GM11168 (cell line): ENCODE measurements around the gene CARMIL1.

Experiments used
- in situ Hi-C: fragments of 300-500 bp; cut with MboI; formaldehyde crosslinking; loops from one replicate; pipeline ENCODE4 v1.12.0; 2022; ENCODE audit warnings: low sequenced_read_pairs; ENCODE audit not compliant: unreplicated experiment

The CARMIL1 gene

DNA sequence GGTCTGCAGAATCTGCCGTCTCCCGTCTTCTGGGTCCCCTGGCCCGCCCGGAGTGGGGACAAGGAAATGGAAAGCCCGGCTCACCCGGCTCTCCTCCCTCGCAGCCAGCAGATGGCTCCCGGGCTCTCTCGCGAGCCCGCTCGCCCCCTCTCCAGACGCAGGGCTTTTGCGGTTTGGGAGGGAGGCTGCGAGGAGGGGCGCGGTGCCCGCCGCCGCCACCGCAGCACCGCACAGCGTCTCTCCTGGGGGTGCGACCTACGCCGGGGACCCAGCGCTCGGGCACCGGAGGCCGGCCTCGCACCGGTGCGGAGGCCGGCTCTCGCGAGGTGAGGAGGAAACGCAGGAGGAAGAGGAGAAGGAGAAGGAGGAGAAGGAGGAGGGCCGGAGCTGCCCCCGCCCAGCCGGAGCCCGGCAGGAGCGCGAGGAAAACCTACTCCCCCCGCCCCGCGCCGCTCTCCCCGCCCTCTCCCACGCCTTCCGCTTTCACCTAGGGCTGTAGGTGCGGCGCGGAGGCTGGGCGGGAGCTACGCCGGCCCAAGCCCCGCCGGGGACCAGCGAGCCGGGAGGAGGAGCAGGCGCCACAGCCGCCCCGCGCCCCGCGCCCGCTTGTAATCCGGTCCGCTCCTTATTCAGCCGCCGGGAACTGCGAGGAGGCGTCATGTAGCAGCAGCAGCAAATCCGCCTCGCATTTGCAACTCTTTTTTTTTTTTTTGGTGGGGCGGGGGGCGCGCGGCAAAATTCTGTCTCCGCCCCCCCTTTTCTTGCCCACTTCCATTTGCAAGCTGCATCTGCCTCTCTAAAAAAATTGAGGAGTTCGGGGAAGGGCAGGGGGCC, at the start of gene CARMIL1:
TSS of gene CARMIL1 (plus strand) at position 461 of the 834 bp plus-strand sequence. CDS start 422 bp downstream, outside the sequence.
- in situ Hi-C loops = loop anchor here (10.0 kb wide), 1 partner anchor 216 kb away; no protein-coding TSS in a partner anchor

DNA sequence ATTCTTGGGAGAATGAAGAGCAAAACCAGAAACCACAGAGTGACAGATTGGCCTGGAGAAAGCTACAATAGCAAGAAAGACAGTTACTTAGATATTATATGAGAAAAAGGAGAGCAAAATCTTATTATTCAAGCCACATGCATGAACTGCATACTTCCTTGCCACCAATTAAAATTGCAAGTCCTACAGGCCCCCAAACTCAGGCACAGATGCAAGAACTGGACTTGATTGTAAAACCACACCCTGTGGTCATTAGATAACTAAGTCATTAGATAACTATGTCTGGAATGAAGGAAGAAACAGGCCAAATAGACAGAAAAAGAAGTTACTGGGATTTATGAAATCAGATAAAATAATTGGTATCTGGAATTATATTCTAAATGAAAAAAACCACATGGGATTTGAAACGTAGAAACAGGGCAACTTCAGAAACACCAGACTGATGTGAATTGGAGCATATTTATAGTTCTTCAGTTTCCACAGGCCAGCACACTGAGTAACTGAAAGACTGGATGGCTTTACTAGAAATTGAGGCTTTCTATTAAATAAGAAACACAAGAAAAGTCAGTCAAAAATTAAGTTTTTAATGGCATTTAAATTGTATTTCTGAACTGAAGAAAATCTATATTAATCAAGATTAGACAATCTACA, 49.4 kb upstream of the CARMIL1 start:
- in situ Hi-C loops = no loop called here

DNA sequence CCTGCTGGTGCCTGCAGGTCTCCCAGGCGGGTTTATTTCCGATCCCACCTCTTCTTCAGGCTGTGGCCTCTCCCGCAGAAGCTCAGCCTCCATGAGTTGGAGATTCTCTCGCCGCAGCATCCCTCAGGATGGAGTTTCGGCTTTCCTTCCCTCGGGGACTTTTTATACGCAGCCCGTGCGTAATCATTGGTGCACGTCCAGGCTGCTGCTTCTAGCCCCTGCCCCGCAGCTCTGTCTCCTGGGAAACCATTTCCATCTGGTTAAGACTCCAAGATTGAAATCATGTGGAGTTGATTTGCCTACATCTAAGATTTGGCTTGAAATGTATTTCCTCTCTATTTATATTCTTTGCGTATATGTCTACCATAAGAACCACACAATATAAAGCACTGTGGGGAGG, 46.7 kb upstream of the CARMIL1 start:
- in situ Hi-C loops = no loop called here

DNA sequence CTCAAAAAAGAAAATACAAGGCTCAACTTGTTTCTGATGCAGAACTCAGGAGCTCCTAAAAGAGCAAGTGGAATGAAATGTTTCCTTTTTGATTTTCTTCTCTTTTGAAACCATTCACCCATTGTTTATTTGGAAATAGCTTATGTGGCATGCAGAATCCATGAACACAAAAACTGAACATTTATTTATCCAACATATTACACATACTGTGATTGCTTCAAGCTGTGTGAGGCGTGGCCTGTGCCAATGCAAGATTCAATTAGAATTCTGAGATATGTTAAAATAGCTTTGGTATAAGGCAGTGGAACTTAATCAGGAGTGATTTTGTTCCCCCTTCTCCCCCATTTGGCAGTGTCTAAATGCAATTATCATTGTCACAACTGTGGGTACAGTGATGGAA, 45.9 kb upstream of the CARMIL1 start:
- in situ Hi-C loops = no loop called here

DNA sequence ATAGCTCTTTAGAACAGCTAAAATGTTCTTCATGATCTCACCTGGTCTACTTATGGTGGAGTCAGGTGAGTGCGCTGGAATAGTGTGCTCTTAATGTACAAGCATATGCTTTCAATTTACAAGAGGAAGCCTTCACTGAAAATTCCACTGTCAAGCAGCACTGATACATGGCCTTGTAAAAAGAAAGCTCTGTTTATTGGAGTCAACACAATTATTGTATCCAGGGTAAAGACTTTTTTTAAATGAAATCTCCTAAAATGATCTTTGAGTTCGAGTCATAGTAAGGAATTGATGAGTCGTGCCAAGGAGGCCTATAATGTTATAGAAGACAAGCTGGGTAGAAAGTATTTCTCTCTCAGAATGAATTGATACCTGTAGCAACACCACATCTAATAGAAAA, 41.6 kb upstream of the CARMIL1 start:
- in situ Hi-C loops = no loop called here

DNA sequence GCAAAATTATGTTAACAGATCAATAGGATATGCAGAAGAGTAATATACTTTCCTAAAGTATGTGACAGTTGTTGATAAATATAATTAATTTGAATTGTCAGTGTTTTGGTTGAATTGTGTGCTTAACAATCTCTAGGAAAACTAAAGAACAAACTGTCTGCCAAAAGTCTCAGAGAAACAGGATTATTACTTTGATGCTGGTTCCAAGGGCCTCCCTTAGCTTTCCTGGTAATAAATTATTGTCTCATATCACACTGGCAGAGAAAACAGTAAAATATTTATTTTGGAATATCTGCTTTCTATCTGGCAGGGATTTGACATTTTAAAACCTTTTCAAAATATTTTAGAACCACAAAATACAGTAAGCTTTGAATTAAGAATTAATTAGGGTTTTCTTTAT, 40.1 kb upstream of the CARMIL1 start:
- in situ Hi-C loops = no loop called here

DNA sequence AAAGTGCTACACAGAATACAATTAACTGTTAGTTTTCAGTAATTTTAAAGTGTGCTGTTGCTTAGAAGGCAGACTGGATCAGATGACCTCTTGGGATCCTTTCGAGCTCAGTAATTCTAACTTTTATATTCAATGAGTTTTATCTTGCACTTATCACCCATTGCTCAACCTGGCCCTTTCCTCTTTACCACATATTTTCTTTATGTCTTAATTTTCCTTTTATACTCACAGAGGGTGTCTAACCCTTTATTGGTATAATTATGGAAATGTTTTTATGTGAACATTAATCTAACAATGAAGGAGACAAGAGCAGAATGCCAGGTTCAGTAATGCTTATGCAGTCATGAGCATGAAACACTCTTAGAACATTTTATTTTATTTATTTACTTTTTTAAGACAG, 39.7 kb upstream of the CARMIL1 start:
- in situ Hi-C loops = no loop called here

DNA sequence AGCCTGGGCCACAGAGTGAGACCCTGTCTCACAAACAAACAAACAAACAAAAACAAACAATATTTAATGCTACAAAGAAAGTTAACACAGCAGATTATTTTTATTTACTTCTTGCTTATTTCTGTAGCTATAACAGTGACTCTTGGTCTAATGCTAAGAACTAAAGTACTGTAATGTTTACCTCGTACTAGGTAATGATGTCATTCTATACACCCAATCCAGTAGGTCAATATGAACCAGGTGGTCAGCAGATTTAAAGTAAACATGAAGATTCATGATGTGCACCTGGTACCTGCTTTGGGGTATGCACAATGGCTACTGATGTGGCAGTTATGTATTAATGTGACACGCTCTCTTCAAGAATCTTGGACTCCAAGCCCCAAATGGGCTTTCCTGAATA, 36.6 kb upstream of the CARMIL1 start:
- in situ Hi-C loops = no loop called here

DNA sequence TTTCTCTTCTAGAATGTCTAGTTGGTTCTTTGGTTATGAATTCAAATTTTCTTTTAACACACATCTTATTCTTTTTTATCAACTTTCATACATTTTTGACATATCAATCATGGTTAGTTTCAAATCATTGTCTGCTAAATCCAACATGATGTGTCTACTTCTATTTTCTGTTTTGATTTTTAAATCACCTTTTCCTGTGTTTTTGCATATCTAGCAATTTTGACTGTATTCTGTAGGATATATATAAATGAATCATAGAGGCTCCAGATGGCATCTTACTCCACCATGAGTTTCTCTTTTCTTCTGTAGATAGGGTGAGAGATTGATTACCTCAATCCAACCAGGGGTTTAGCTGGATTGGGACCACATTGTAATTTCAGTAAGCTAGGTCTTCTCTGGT, 34.3 kb upstream of the CARMIL1 start:
- in situ Hi-C loops = no loop called here

DNA sequence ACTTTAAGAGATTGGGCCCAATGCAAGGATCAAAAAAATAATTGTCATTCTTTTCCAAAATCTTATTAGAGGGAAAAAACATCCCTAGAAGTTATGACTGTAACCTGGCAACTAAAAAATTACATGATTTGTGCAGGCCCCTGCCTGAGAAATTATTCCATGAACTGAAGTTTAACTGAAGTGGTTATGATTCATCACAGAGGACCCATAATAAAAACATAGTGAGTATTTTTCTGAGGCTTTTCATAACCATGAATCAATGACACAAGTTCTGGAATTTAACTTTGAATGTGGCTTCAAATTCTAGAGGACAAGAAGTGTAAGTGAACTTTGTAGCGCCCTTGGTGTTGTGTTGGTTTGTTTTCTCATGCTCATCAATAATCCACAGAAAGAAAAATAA, 31.1 kb upstream of the CARMIL1 start:
- in situ Hi-C loops = no loop called here

DNA sequence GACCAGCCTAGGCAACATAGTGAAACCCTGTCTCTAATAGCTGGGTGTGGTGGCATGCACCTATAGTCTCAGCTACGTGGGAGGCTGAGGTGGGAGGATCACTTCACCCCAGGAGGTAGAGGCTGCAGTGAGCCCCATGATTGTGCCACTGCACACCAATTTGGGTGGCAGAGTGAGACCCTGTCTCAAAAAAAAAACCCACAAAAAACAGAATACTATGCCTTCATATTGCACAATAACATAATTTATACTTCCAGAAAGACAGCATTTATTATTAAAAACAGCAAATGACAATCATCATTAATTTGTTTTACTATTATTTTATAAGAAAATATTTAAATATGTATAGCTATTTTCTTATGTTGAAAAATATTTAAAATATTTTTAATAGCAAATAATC, 30.0 kb upstream of the CARMIL1 start:
- in situ Hi-C loops = no loop called here

DNA sequence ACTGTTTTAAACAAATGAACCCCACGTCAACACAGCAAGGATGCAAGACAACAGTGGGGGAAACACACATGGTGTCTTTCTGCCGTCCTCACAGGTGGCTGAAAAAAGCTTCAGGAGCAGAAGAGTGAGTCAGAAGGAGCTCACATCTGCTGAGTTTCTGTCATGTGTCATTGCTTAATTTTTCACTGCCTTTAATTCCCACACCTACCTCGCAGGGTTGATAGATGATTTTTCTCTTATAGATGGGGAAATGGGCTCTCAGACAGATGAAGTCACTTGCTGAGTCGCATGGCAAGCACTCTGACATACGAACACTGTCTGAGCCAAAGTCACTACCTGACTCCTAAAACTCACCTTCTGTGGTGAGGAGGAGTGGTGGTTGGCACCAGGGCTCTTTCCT, 28.3 kb upstream of the CARMIL1 start:
- in situ Hi-C loops = no loop called here

DNA sequence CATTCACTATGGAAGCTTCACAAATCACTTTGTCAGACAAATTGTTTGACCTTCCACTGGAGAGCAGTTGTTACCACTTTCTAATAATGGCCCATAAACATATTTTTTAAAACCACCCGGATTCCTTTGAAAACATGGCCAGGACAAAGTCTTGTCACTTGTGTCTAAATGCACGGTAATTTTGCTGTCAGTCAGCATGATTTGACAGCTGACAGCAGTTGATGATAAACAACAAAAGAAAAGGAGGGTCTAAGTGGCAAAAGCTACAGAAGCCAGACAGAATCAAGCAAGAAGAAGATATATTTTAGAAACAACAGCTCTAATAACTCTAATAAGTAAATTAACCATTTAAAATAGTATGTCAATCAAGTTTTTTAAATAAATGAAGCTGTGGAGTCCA, 27.7 kb upstream of the CARMIL1 start:
- in situ Hi-C loops = no loop called here

DNA sequence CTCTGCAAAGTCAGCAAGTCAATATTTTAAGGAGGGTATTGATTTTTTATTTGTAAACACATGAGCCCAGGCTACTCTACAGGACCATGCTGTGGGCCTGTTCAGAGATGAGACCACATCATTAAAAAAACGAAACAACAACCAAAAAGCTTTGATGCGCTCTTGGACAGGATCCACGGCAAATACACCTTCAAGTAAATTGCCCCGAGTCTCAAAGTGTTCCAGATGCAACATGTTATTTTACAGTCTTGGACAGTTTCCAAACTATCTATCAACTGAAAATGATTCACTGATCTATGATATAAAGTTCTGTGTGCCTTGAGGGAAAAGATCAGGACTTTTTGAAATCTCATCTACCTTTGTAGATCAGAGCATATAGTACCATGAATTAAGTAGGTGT, 25.8 kb upstream of the CARMIL1 start:
- in situ Hi-C loops = no loop called here

DNA sequence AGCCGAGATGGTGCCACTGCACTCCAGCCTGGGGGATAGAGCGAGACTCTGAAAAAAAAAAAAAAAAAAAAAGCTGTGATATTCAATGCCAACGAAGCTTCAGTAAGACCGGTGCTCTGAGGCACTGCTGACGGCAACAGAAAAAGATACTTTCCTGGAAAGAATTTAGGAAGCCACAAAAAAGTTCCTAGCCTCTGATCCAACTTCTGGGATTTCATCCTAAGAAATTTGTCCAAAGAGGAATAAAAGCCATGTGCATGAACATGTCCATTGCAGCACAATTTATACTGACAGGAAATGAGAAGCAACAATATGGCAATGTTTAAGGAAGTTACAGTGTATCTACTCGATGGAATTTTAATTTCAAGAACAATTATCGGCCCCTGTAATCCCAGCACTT, 24.5 kb upstream of the CARMIL1 start:
- in situ Hi-C loops = no loop called here

DNA sequence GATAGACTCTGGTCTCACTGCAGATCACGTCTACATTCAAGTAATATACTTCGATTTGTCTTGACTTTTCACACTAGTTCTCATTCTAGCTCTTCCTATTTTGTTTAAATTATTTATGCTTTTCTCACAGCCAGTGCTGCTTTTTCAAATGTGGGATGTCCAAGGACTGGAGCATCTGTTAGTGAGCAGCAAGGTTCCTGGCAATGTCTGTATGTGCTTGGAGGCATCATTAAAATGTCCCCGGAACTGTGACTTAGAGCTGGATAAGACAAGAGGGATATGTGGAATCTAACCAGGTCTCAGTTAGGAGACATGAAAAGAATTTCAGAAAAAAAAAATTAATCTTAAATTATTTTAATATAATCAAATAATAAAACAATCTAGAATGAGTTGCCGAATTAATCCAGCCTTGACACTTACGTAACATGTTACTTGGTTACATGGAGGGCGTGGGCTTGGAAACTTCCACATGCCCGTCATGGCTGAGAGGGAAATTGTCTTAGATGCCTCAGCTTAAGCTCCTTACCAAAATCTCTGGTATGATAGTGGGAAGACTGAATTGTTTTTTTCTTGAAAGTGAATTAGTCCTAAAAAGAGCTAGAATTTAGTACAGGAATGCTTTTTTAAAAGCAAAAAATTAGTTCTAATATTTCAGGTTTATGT, 21.4 kb upstream of the CARMIL1 start:
- in situ Hi-C loops = no loop called here

DNA sequence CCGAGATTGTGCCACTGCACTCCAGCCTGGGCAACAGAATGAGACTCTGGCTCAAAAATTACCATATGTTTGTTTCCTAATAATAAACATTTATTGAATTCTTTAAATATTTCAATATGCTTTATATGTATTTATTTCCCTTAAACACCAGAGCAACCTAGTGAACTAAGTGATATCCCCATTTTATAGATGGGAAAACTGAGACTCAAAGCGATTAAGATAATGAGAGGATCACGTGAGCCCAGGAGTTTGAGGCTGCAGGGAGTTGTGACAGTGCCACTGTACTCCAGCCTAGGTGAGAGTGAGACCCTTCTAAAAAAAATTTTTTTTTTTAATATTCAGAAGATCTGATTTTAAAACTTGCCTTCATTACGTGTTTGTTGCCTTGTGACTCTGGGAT, 19.4 kb upstream of the CARMIL1 start:
- in situ Hi-C loops = no loop called here

DNA sequence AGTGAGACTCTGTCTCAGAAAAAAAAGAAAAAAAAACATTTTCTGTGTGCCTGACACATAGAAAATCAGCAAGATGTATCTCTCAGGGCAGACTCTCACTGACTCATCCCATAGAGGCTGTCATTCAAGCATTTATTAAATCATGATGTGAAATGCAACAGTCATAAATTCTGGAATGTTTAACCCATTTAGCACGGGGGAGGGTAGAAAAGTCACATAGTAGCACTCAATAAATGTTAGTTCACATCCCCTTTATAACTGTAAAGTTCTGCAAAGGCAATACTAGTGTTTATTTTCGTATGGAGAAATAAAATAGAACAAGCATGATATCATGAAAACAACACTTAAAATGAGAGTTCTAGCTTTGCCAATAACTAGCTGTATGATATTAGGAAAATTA, 15.5 kb upstream of the CARMIL1 start:
- in situ Hi-C loops = no loop called here

DNA sequence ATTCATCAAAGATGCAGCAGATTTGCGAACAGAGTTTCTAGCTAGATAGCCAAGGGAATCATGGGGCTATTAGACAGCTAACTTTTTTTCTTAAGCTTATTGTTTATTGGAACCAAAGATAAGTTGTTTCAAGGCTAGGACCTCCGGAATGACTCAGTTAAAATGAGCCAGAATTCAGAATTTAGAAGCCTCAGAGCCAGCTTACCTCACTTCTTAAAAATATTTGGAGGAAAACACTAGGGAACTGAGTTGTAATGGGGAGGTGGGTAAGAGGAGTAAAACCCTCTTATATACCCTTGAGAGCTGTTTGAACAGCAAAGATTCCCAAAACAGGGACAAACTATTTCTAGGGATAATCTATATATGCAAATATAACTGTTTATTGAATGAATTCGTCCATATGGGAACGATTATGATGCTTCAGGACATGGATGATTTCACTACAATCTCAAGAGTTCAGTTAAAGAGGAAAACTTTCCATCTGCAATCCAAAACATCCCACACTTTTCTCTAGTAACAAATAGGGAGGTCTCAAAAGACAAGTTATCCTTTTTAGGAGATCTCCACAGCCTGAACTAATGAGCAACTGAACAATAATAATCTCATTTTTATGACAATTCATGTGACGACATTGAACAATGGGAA, 12.6 kb upstream of the CARMIL1 start:
- in situ Hi-C loops = no loop called here

DNA sequence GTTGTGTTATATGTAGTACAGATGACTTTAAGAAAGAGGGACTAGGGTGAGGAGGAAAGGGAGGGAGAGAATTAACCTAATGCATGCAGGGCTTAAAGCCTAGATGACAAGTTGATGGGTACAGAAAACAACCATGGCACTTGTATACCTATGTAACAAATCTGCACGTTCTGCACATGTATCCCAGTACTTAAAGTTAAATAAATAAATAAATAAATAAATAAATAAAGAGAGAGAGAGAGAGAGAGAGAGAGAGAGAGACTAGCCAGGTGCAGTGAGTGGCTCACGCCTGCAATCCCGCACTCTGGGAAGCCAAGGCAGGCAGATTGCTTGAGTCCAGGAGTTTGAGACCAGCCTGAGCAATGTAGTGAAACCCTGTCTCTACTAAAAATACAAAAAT, 11.5 kb upstream of the CARMIL1 start:
- in situ Hi-C loops = no loop called here

DNA sequence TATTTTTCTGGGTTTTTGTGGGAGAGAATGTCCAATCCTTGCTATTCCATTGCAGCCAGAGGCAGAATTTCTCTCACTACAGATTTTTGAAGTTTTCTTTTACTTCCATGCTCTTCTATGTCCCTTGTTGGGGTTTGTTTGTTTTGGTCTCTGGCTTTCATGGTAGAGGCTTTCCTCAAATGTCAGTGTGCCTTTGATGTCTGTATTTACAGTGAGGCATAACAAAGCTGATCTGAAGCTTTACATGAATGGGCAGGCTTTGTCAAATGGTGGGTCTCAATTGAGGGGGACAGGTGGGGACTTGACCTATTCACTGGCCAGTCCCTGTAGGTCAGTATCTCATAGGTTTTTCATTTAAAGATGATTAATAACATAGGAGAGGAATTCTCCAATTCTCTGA, 8.6 kb upstream of the CARMIL1 start:
- in situ Hi-C loops = loop anchor here (10.0 kb wide), 1 partner anchor 224 kb away; no protein-coding TSS in a partner anchor
